ENCODE data around the gene NEU3.

NEU3 gene

DNA sequence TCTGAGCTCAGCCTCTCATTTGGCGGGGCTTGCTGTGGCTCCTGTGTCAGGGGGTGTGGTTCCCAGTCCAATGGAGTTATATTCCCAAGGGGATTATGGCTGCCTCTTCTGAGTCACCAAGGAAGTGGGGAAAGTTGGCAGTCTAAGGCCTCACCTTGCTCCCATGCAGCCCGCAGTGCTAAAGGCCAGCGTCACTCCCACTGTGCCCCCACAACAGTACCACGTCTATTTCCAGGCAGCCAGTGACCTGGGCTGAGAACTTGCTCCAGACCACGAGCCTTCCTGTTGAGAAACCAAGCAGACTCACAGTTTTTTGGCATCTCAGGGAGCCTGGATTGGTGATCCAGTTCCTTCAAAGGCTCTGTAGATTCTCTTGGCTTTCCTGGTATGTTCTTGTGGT, 62.3 kb downstream of the NEU3 start:
- DNase-seq (ENCODE audit: low read depth), result no peak
- TF ChIP-seq, protein P1, sequence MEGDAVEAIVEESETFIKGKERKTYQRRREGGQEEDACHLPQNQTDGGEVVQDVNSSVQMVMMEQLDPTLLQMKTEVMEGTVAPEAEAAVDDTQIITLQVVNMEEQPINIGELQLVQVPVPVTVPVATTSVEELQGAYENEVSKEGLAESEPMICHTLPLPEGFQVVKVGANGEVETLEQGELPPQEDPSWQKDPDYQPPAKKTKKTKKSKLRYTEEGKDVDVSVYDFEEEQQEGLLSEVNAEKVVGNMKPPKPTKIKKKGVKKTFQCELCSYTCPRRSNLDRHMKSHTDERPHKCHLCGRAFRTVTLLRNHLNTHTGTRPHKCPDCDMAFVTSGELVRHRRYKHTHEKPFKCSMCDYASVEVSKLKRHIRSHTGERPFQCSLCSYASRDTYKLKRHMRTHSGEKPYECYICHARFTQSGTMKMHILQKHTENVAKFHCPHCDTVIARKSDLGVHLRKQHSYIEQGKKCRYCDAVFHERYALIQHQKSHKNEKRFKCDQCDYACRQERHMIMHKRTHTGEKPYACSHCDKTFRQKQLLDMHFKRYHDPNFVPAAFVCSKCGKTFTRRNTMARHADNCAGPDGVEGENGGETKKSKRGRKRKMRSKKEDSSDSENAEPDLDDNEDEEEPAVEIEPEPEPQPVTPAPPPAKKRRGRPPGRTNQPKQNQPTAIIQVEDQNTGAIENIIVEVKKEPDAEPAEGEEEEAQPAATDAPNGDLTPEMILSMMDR (conservative IDR thresholded peaks at IDR 0.05; ENCODE audit: low read length), result no peak
- H3K4me3 ChIP-seq (ENCODE audit: low read length), result no peak overlapping the region

DNA sequence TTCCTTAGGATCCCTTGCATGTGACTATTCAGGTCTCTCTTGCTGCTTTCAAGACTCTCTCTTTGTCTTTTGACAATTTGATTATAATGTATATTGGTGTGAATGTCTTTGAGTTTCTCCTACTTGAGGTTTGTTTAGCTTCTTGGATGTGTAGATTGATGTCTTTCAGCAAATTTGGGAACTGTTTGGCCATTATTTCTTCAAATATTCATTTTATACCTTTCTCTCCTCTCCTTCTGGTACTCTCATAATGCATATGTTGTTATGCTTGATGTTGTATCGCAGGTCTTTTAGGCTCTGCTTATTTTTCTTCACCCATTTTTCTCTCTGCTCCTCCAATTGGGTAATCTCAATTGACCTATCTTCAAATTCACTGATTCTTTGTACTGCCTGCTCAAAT, 63.7 kb downstream of the NEU3 start:
- no peak overlapping the region for H3K4me3 ChIP-seq (ENCODE audit: low read length)
- TF ChIP-seq, protein P1 (conservative IDR thresholded peaks at IDR 0.05; ENCODE audit: low read length), result no peak
- no peak for DNase-seq (ENCODE audit: low read depth)

DNA sequence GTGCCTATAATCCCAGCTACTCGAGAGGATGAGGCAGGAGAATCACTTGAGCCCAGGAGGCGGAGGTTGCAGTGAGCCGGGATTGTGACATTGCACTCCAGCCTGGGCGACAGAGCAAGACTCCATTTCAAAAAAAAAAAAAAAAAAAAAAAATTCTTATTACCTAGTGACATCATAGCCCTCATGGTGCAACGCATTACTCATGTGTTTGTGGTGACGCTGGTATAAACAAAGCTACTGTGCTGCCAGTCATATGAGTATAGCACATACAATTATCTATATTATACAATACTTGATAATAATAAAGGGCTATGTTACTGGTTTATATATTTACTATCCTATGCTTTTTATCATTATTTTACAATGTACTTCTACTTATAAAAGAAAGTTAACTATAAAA, 66.8 kb downstream of the NEU3 start:
- TF ChIP-seq, protein P1 (conservative IDR thresholded peaks at IDR 0.05; ENCODE audit: low read length), result no peak
- DNase-seq (ENCODE audit: low read depth), result no peak
- no peak overlapping the region for H3K4me3 ChIP-seq (ENCODE audit: low read length)

DNA sequence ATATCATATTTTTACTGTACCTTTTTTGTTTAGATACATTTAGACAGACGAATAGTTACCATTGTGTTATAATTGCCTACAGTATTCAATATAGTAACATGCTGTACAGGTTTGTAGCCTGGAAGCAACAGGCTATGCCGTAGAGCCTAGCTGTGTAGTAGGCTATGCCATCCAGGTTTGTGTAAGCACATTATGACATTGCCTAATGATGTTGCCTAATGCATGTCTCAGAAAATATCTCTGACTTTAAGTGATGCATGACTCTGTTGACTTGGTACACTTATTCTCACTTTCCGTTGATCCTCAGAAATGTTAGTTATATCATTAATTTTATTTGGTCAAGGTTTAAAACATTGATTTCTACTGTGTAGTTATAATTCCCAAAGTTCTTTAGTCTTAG, 68.1 kb downstream of the NEU3 start:
- no peak overlapping the region for H3K4me3 ChIP-seq (ENCODE audit: low read length)
- no peak for DNase-seq (ENCODE audit: low read depth)
- TF ChIP-seq, protein P1 (conservative IDR thresholded peaks at IDR 0.05; ENCODE audit: low read length), result no peak

DNA sequence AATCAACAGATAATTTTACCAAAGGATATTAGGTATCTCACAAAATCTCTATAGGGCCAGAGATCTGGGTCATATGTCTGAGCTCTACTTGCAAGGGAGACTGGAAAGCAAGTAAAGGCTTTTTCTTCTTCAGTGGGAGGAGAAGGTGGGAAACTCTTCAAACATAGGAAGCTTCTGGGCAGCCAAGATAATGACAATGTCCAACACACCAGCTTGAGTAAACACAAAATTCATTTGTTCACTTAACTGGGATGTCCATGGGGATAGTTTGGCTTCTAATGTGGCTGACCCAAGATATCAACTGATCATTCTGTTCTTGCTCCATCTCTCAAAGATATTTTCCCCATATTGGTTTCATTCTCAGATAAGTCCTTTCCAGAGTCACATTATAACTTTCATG, 70.6 kb downstream of the NEU3 start:
- no peak for DNase-seq (ENCODE audit: low read depth)
- H3K4me3 ChIP-seq (ENCODE audit: low read length), result no peak overlapping the region
- TF ChIP-seq, protein P1 (conservative IDR thresholded peaks at IDR 0.05; ENCODE audit: low read length), result no peak

DNA sequence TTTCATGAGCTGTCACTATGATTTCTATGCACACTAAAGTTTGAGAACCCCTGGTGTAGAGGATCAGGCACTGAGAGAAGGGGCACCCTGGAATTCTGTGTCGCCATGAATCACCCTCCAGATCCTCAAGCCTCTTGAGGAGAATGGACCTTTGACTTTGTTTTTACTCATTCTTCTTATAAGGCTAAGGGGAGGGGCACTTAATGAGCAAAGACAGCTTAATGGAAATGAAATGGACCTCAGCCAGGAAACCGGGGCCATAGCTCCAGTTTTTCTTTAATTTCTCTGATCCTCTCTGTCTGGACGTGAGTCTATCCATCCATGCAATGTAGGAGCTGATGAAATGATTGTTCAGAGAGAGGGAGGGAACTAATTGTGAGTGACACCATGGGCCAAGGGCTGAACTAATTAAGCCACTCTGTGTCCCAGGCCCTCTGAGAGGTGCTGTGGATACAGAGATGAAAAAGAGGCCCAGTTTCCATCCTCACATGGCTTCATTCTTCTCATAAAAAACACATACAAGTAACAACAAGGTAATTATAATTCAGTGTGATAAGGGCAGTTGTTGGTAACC, 75.1 kb downstream of the NEU3 start:
- TF ChIP-seq, protein P1 (conservative IDR thresholded peaks at IDR 0.05; ENCODE audit: low read length), result no peak
- no peak overlapping the region for H3K4me3 ChIP-seq (ENCODE audit: low read length)
- no peak for DNase-seq (ENCODE audit: low read depth)

DNA sequence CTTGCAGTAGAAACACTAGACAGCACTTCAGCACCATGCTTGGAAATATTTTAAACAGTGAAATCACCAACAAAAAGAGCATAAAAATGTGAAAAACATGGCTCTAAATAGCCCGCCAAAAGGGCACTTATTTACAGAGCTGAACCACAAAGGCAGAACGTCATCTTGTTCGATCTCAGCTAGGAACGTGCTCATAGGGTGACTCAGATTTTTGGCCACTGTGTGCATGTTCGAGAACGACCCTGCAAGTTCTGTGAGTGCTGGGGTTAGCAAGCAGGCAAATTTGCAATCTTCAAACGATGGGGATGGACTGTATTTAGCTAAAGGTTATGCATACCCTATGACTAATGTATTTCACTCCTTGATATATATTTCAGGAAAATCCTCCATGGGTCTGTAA, 77.3 kb downstream of the NEU3 start:
- TF ChIP-seq, protein P1 (conservative IDR thresholded peaks at IDR 0.05; ENCODE audit: low read length), result no peak
- no peak for DNase-seq (ENCODE audit: low read depth)
- no peak overlapping the region for H3K4me3 ChIP-seq (ENCODE audit: low read length)

Data from AG10803 (cell line).